Measurements from ENCODE around the gene ARHGAP15. TPM values are rescaled to one million over a fixed set of nuclear protein-coding genes. Genes with fewer than 3 reads are reported as not detected.

The ARHGAP15 gene
- total RNA-seq, 4 donors from 2014 or later: 0.80 to 53.1 (median 12.7) TPM

DNA sequence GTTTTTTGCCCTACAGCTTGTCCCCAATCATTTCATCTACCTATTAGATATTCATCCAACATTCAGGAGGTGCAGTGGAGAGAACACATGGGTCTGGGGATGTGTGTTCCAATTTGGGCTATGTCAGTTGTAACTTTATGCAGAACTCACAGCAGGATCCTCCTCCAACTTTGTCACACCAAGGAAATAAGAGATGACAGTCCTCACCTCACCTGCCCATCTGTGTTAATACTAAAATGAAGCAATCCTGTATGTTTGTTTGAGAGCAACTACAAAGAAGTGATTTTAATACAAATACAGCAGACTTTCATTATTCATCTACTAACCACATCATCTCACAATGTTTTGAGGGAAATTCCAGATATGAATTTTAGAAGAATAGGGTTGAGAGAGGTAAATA, 126.7 kb downstream of the ARHGAP15 start:
- DNase-seq: no peak
- Histone ChIP-seq H3K4me3 (no peak overlapping the region), H3K36me3 (no peaks in the 10 kb centered on the region), H3K9me3 (no peaks in the 10 kb centered on the region), H3K4me1 (peaks cover 0 to 4% (median 0%) of the 10 kb centered on the region in 4 donors), H3K27ac (no peak overlapping the region), H3K27me3 (no peaks in the 10 kb centered on the region)
- intact Hi-C loops (cut with DNase I; ENCODE audit: low total_unique reads): no loop called here
- TF ChIP-seq, protein P1, sequence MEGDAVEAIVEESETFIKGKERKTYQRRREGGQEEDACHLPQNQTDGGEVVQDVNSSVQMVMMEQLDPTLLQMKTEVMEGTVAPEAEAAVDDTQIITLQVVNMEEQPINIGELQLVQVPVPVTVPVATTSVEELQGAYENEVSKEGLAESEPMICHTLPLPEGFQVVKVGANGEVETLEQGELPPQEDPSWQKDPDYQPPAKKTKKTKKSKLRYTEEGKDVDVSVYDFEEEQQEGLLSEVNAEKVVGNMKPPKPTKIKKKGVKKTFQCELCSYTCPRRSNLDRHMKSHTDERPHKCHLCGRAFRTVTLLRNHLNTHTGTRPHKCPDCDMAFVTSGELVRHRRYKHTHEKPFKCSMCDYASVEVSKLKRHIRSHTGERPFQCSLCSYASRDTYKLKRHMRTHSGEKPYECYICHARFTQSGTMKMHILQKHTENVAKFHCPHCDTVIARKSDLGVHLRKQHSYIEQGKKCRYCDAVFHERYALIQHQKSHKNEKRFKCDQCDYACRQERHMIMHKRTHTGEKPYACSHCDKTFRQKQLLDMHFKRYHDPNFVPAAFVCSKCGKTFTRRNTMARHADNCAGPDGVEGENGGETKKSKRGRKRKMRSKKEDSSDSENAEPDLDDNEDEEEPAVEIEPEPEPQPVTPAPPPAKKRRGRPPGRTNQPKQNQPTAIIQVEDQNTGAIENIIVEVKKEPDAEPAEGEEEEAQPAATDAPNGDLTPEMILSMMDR (IDR thresholded peaks at IDR 0.05): no peak
- TF ChIP-seq EP300 (IDR thresholded peaks at IDR 0.05; ENCODE audit: low read depth) (no peak), POLR2A (IDR thresholded peaks at IDR 0.05) (no peak), POLR2AphosphoS5 (IDR thresholded peaks at IDR 0.05) (no peak)
- in situ Hi-C loops (cut with MboI; ENCODE audit: low pct_ligation_motif_present in 1 of 4, low pct_unique_long_range_greater_than_20kb in 1 of 4, low sequenced_read_pairs in 3 of 4): loop anchor here in 2 of 4 donors (25.0 kb wide), 1 partner anchor 144 kb away; no protein-coding TSS in a partner anchor

DNA sequence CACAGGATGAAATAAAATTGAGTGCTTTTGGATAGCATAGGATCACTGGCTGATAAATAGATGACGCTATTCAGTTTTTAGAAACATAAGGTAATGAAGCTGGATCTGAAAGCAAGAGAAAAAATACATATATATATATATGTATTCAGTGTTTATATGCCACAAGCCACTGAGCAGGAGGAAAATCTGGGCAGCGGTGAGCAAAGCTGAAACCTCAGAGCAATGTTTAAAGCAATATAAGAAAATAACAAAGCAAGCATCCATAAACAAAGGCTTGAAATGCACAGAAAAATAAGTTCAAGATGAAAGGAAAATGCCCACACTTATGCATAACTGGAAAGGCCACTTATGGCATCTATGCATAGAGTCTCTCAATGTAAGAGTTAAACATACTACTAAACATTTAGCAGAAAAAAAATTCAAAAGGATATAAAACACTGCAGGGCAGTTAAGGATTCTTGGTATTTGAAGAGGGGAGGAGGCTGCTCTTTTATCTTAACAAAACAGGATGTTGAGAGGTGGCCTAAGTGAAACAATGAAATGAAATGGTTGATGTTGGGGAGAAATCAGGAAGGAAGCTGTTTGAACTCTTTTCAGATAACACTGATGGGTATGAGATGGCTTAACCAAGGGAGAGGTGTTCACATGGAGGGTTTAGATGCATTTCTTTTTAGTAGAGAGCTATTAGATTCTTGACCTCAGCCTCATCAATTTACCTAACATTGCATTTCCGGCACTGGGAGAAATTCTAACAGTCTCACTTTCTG, 129.1 kb downstream of the ARHGAP15 start:
- no peaks in the 10 kb centered on the region for H3K27me3 ChIP-seq
- intact Hi-C loops (cut with DNase I; ENCODE audit: low total_unique reads) (no loop called here), in situ Hi-C loops (cut with MboI; ENCODE audit: low pct_ligation_motif_present in 1 of 4, low pct_unique_long_range_greater_than_20kb in 1 of 4, low sequenced_read_pairs in 3 of 4) (loop anchor here in 2 of 4 donors (25.0 kb wide), 1 partner anchor 146 kb away; no protein-coding TSS in a partner anchor)
- no peaks in the 10 kb centered on the region for H3K9me3 ChIP-seq
- TF ChIP-seq POLR2A (IDR thresholded peaks at IDR 0.05) (no peak), POLR2AphosphoS5 (IDR thresholded peaks at IDR 0.05) (no peak), EP300 (IDR thresholded peaks at IDR 0.05; ENCODE audit: low read depth) (no peak)
- TF ChIP-seq, protein P1 (IDR thresholded peaks at IDR 0.05): no peak
- H3K4me1 ChIP-seq: peaks cover 0 to 17% (median 0%) of the 10 kb centered on the region in 4 donors
- no peak for DNase-seq
- 66 to 81% methylated on average over 3 of the region's 3 CpGs for WGBS, 2 donors (ENCODE audit: low coverage in 1 of 2)
- no peak overlapping the region for H3K4me3 ChIP-seq
- peak overlapping the region in 3 of 4 donors; percentile 2 to 15 (median 5) for H3K27ac ChIP-seq
- no peaks in the 10 kb centered on the region for H3K36me3 ChIP-seq

DNA sequence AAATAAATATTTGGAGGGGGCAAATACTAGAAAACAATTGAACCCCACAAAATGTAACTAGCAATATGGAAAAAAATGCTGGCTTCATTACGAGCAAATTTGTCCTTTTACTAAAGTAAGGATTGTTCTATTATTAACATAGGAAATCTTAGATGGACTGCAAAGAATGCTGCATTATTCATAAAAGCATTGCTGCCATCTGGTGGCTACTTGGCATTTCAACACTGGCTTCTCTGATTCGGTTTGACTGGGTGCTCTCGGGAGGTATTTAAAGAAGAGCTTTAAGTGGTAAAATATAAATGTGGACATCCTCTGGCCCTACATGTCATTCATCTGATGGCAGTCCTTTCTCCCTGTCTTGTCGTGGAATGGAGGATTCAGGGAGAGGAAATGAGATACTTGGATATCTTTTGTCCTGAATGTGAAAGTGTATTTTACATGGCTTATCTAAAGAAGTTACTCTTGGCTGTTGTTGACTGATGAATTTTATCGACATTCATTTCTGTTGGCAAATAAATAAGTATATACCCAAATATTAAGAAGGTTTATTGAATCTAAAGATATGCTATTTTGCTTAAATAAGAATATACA, 130.2 kb downstream of the ARHGAP15 start:
- in situ Hi-C loops (cut with MboI; ENCODE audit: low pct_ligation_motif_present in 1 of 4, low pct_unique_long_range_greater_than_20kb in 1 of 4, low sequenced_read_pairs in 3 of 4): loop anchor here in 2 of 4 donors (25.0 kb wide), 1 partner anchor 147 kb away; no protein-coding TSS in a partner anchor
- intact Hi-C loops (cut with DNase I; ENCODE audit: low total_unique reads): no loop called here
- TF ChIP-seq POLR2AphosphoS5 (IDR thresholded peaks at IDR 0.05): no peak
- TF ChIP-seq, protein P1 (IDR thresholded peaks at IDR 0.05): peak; percentile 63 to 68 (median 66)
- TF ChIP-seq EP300 (IDR thresholded peaks at IDR 0.05; ENCODE audit: low read depth): no peak
- H3K27ac ChIP-seq: no peak overlapping the region
- no peaks in the 10 kb centered on the region for H3K9me3 ChIP-seq
- no peak overlapping the region for H3K4me3 ChIP-seq
- no peaks in the 10 kb centered on the region for H3K36me3 ChIP-seq
- WGBS, 2 donors (ENCODE audit: low coverage in 1 of 2): 7 to 8% methylated on average over 4 to 5 of the region's 5 CpGs
- peaks cover 0 to 17% (median 0%) of the 10 kb centered on the region in 4 donors for H3K4me1 ChIP-seq
- H3K27me3 ChIP-seq: no peaks in the 10 kb centered on the region
- peak; percentile 66 for DNase-seq

DNA sequence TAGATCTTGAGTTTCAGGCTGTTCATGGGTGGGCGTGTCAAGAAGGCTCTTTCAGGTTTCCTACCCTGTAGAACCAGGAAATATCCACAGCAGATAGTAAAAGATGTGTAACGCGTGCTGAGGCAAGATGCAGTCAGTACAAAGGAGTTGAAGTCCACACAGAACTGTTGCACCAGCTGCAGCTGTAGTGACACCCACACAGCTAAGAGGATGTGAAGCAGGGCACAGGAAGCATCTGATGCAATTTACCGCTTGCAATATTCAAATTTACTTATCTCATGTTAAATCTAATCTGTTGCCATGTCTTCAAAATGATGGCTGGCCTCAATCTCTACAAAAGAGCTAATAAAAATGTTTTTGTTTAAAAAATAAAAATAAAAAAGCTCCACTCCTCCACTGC, 132.8 kb downstream of the ARHGAP15 start:
- no peak overlapping the region for H3K4me3 ChIP-seq
- peak; percentile 14 for DNase-seq
- intact Hi-C loops (cut with DNase I; ENCODE audit: low total_unique reads) (no loop called here), in situ Hi-C loops (cut with MboI; ENCODE audit: low pct_ligation_motif_present in 1 of 4, low pct_unique_long_range_greater_than_20kb in 1 of 4, low sequenced_read_pairs in 3 of 4) (loop anchor here in 2 of 4 donors (10.0 to 25.0 kb wide), 2 partner anchors 47 to 150 kb away; no protein-coding TSS in a partner anchor)
- no peaks in the 10 kb centered on the region for H3K27me3 ChIP-seq
- H3K9me3 ChIP-seq: no peaks in the 10 kb centered on the region
- peak overlapping the region in 1 of 4 donors; percentile 30 for H3K27ac ChIP-seq
- peaks cover 0 to 17% (median 0%) of the 10 kb centered on the region in 4 donors for H3K4me1 ChIP-seq
- TF ChIP-seq, protein P1 (IDR thresholded peaks at IDR 0.05): no peak
- no peak for TF ChIP-seq EP300 (IDR thresholded peaks at IDR 0.05; ENCODE audit: low read depth)
- no peak for TF ChIP-seq POLR2A (IDR thresholded peaks at IDR 0.05)
- no peak for TF ChIP-seq POLR2AphosphoS5 (IDR thresholded peaks at IDR 0.05)
- 46 to 56% methylated on average over 1 to 4 of the region's 4 CpGs for WGBS, 2 donors (ENCODE audit: low coverage in 1 of 2)
- no peaks in the 10 kb centered on the region for H3K36me3 ChIP-seq

Data from transverse colon (tissue), 4 donors.